Nephron (organoid): ENCODE data around the gene CENPU.

Source experiments
- H3K27ac Mint-ChIP-seq, 3 experiments: 2 replicates each; pipeline ENCODE4 v1.8.0; 2020; ENCODE audit warnings: mixed read lengths in 3 of 3, mild to moderate bottlenecking in 2 of 3, moderate library complexity in 1 of 3
- H3K27me3 Mint-ChIP-seq: 2 replicates; pipeline ENCODE4 v1.8.0; 2021; ENCODE audit warnings: low read depth, mild to moderate bottlenecking, moderate library complexity, mixed read lengths
- H3K36me3 Mint-ChIP-seq: 2 replicates; pipeline ENCODE4 v1.8.0; 2020; ENCODE audit warnings: low read depth, mixed read lengths
- H3K4me1 Mint-ChIP-seq: 2 replicates; pipeline ENCODE4 v1.8.0; 2020; ENCODE audit warnings: mixed read lengths
- H3K4me3 Mint-ChIP-seq, 3 experiments: 2 replicates each; pipeline ENCODE4 v1.8.0; 2020; ENCODE audit warnings: mild to moderate bottlenecking in 3 of 3, mixed read lengths in 3 of 3, moderate library complexity in 2 of 3
- H3K9me3 Mint-ChIP-seq: 2 replicates; pipeline ENCODE4 v1.8.0; 2020; ENCODE audit warnings: mixed read lengths
- CTCF ChIP-seq, 3 experiments: fragments of 200-600 bp; sonication (generic); IDR thresholded peaks; one replicate each; pipeline ENCODE4 v1.5.0; 2021; ENCODE audit warnings: antibody characterized with exemption in 3 of 3; ENCODE audit not compliant: unreplicated experiment in 3 of 3

CENPU gene

GRCh38 chr4:184750926-184751584 lies 17.2 kb upstream of the CENPU start:
- peak overlapping the region; percentile 44 to 68 (median 54) for H3K27ac Mint-ChIP-seq
- H3K4me1 Mint-ChIP-seq = peaks cover 78% of the 10 kb centered on the region
- no peaks in the 10 kb centered on the region for H3K9me3 Mint-ChIP-seq
- TF ChIP-seq CTCF (IDR thresholded peaks at IDR 0.05; ENCODE audit: unreplicated experiment in 3 of 3) = no peak
- peaks cover 7% of the 10 kb centered on the region for H3K27me3 Mint-ChIP-seq
- H3K36me3 Mint-ChIP-seq = peaks cover 9% of the 10 kb centered on the region
- peak overlapping the region in 2 of 3 experiments; percentile 64 to 80 for H3K4me3 Mint-ChIP-seq

- no peak for TF ChIP-seq CTCF (IDR thresholded peaks at IDR 0.05; ENCODE audit: unreplicated experiment in 3 of 3)
- Mint-ChIP-seq H3K36me3 (no peaks in the 10 kb centered on the region), H3K4me1 (peaks cover 63% of the 10 kb centered on the region), H3K27ac (peak overlapping the region; percentile 29 to 90 (median 58)), H3K9me3 (no peaks in the 10 kb centered on the region), H3K27me3 (peaks cover 7% of the 10 kb centered on the region), H3K4me3 (peak overlapping the region in 2 of 3 experiments; percentile 53 to 76)
These were observed 14.4 kb upstream of the CENPU start for GRCh38 chr4:184748251-184748652.

- Mint-ChIP-seq H3K9me3 (peaks cover 3% of the 10 kb centered on the region), H3K27me3 (peaks cover 7% of the 10 kb centered on the region), H3K4me1 (peaks cover 53% of the 10 kb centered on the region), H3K27ac (peak overlapping the region; percentile 90 to 97 (median 96)), H3K36me3 (no peaks in the 10 kb centered on the region), H3K4me3 (peak overlapping the region in 2 of 3 experiments; percentile 34 to 55)
- TF ChIP-seq CTCF (IDR thresholded peaks at IDR 0.05; ENCODE audit: unreplicated experiment in 3 of 3) = no peak
These were observed 13.3 kb upstream of the CENPU start for GRCh38 chr4:184747034-184747830.

- Mint-ChIP-seq H3K4me3 (peak overlapping the region; percentile 7 to 40 (median 20)), H3K27me3 (peaks cover 7% of the 10 kb centered on the region), H3K9me3 (peaks cover 6% of the 10 kb centered on the region), H3K27ac (peak overlapping the region; percentile 90 to 97 (median 96)), H3K36me3 (no peaks in the 10 kb centered on the region), H3K4me1 (peaks cover 45% of the 10 kb centered on the region)
- peak; percentile 68 to 79 (median 77) for TF ChIP-seq CTCF (IDR thresholded peaks at IDR 0.05; ENCODE audit: unreplicated experiment in 3 of 3)
These were observed 12.2 kb upstream of the CENPU start for GRCh38 chr4:184745831-184746795.

- Mint-ChIP-seq H3K4me1 (peaks cover 33% of the 10 kb centered on the region), H3K36me3 (no peaks in the 10 kb centered on the region), H3K9me3 (peaks cover 8% of the 10 kb centered on the region), H3K27ac (peak overlapping the region in 1 of 3 experiments; percentile 42), H3K27me3 (peaks cover 4% of the 10 kb centered on the region), H3K4me3 (no peak overlapping the region)
- TF ChIP-seq CTCF (IDR thresholded peaks at IDR 0.05; ENCODE audit: unreplicated experiment in 3 of 3) = no peak
These were observed 10.3 kb upstream of the CENPU start for GRCh38 chr4:184744236-184744635.
